Activated CD4-positive, CD25-positive, alpha-beta regulatory T cell treated with anti-CD3 and anti-CD28 coated beads, Interleukin-2, amount 50 U/mL, for 24 hours (primary cell): ENCODE data around the gene HOXA9.
A peak's percentile ranks its signal among the peaks of the same experiment; 100 is the strongest.

ENCODE experiments used
- ATAC-seq, 2 donors: fragments of 150-1000 bp; cut with Tn5 transposase; one replicate each; pipeline ENCODE4 v1.10.0; 2021; ENCODE audit warnings: mild to moderate bottlenecking in 1 of 2, moderate library complexity in 1 of 2

Gene HOXA9

GRCh38 chr7:27163288-27164044, 1.9 kb downstream of the HOXA9 start:
- ATAC-seq = no peak

GRCh38 chr7:27162561-27163287, 2.6 kb downstream of the HOXA9 start:
- no peak for ATAC-seq

GRCh38 chr7:27161721-27162560, 3.4 kb downstream of the HOXA9 start:
- ATAC-seq = no peak

DNA sequence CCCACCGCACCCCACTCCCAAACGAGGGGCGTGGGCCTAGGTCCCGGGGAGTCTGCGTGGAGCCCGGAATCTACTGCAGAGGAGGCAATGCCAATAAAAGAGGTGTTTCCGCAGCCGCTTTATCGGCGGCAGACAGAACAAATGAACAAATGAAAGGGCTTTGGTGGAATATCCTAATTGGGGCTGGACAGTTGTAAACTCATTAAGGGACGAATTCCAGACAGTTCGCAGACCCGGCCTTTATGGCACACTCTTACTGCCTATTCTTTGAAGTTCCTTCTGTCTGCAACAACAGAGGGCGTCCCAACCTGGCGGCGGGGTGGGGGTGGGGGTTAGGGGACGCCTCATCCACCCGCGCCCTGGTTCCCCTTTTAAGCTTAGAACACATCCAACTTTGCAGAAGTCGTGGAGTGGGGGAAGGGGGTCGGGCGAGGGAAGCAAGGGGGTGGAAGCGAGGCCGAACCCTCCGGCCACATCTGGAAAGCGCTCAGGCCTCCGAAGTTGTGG, 4.1 kb downstream of the HOXA9 start:
- ATAC-seq = no peak

DNA sequence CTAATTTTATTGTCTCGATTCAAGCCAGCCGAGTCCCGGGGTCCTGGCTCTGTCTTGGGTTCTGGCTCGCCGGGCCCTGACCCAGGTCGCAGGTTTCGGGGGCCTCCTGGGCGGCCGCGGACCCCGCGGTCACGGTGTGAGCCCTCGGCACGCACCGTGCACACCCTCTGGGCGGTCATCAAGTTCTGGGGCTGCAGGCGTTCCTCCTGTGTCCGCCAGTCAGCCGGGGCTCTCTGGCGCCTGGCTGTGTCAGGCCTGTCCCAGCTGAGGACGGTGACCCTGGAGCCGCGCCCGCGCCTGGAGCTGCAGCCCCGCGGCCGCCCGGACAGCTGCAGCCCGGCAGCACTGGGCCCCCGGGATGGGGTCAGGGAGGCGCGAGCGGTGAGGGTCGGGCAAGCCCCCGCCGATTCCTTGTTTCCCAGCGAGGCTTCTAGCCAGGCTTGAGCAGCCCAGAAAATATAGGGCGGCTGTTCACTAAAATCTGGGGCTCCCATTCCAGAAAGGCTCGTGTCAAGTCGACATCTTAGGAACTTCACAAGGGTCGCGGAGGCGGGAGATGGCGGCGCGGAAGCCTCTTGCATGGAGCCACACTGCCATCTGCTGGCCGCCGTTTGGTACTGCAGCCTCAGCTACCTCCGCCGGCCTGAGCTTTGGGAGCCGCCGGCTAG, 4.7 kb downstream of the HOXA9 start:
- peak; percentile 63 to 68 for ATAC-seq

DNA sequence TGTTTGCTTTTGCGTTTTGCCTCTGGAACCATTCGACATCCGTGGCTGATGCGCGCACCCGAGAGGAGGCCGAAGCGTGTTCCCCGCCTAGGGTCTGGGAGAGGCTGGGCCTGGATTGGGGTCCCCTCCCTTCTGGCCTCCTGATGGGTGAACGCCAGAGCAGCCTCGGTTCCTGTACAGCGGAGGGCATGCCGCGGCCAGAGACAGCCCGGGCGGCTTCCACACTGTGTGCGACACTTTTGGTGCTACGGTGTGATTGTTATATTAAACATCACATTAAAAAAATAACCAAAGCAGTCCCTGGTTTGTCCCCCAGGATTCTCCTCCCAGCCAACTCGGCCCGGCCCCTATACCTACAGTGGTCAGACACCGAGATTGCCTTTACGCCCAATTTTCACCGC, 5.2 kb downstream of the HOXA9 start:
- ATAC-seq = peak in 1 of 2 donors; percentile 37

DNA sequence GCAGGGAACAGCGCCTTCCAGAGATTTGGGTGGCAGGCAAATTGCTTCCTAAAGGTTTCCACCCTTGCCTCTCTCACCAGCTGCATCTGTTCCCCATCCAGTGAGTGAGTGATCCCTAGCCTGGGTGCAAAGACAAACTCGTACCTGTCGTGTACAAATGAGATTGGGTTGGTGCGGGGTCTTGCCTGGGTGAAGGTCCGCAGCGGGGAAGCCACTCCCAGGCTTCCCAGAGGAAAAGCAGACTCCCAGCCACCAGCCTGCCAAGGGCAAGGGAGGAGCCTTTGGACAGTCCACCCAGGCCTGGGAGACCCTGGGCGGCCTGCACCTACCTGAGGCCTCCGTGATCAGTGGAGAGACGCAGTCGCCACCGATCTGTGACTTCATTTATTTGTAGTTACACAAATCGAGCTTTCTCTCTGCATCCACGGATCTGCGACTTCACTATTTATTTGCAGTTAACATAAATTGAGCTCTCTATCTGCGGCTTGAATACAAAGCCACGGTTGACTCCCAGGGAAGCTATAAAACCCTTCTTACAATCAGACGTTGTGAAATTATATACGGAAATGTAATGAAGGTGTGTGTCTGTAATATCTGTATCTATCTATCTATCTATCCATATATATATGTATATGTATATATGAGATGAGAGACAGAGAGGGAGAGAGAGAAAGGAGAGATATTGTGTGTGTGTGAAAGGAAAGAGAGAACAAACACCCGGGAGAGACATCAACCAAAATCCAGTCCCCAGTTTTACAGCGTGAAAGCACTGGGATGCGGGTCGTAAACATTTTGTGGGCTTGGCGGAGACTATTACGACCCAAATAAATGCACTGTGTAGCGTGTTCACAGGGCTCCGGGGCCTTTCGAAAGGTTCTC, 5.8 kb downstream of the HOXA9 start:
- ATAC-seq = no peak

DNA sequence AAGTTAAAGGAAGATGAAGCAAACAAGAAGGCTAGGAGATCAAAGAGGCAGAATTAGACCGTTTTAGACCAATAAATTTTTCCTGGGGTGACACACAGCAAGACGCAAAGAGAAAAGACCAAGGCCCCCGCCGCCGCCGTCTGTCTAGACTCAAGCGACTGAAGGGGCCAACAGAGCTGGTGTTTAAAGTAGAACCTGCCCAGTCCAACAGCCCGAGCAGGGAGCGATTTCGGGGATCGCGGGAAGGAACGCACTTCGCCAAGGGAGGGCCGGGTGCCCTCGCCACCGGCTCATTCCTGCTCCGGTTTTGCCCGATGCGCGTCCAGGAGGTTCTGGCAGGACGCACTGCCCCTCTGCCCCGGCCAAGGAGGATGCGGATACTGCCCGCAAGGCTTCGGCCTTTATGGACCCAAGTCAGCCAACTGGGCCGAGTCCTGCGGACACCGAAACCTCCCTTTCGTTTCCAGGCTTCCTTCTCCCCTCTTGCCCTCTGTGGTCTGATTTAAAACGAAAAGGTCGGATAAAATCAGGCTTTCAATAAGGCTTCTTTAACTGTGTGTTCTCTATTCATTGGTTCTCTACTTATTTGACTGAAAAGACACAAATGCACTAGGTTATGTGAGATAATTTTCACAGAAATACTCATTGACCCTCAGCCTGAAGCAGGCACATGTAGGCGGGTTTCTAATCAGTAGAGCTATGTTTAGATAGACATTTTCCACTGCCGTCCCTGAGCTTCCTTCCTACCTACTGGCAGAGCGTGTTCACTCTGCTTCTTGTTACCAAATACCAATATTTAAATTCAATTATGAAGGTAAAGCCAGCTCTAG, 6.7 kb downstream of the HOXA9 start:
- no peak for ATAC-seq

DNA sequence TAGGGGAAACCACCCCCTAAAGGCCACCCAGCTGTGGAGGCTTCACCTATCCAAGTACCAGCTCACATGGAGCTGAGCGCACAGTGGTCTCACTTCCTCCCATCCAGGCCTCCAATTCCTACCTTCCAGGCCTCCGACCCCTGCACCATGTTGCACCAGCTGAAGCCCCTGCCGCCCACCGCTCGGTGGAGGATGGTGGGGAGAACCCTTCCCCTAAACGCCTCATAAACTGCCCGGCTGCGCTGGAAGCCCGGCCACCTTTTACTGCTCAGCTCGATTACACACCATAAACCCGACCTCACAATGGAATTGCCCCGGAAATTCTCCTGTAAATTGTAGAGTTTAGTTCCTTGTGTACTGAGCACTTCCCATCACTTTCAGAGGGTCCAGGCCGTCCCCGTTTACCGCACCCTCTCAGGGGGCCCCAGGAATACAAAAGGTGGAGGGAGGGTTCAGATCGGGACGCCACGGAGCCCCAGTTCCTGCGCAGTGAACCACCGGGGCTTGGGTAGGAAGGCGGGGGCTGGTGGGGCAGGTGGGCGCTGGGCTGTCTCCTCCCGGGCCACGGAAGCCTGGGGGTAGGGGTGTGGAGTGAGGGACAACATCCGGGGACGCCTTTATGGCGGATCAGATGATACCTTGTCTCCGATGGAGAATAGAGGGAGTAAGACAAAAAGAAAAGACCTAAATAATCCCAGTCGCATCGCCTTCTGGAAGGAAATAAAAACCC, 7.5 kb downstream of the HOXA9 start:
- ATAC-seq = no peak

- no peak for ATAC-seq
Measured at GRCh38 chr7:27156916-27157701, 8.2 kb downstream of the HOXA9 start.

DNA sequence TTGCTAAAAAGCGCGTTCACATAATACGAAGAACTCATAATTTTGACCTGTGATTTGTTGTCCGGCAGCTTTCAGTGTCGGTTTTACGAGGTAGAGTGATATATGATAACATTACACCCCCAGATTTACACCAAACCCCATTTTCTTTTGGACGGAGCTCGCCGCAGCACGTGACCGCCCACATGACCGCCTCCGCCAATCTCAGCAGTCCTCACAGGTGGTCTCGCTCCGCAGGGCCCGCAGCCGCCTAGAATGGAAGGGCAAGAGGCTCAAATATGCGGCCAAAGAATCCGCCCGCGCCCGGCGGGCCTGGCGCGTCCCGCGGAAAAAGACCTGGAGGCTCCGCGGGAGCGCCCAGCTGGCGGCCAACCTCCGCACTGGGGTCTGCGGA, 8.8 kb downstream of the HOXA9 start, which contains the start of gene HOXA7:
TSS of gene HOXA7 (minus strand) at position 168 of the 391 bp plus-strand sequence. CDS start at position 38, 130 bp downstream.
- ATAC-seq = no peak

DNA sequence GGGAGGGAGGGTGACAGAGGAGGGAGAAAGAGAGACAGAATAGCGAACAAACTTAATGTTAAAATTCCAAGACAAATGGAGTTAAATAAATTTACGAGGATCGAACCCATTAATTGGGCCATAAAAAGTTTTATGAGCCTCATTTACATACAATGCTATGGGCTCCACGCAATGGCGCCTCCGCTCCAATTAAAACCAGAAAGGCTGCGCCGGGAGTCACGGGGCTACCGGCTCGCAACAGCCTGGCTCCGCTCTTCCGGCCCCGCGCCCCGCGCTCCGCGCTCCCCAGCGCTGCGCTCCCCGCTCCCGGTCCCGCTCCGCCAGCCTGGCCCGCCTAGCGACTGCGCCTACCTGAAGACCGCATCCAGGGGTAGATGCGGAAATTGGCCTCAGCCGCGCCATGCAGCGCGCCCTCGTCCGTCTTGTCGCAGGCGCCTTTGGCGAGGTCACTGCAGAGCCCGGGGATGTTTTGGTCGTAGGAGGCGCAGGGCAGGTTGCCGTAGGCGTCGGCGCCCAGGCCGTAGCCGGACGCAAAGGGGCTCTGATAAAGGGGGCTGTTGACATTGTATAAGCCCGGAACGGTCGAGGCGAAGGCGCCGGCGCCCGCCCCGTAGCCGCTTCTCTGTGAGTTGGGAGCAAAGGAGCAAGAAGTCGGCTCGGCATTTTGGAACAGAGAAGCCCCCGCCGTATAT, 9.4 kb downstream of the HOXA9 start:
- ATAC-seq = no peak

DNA sequence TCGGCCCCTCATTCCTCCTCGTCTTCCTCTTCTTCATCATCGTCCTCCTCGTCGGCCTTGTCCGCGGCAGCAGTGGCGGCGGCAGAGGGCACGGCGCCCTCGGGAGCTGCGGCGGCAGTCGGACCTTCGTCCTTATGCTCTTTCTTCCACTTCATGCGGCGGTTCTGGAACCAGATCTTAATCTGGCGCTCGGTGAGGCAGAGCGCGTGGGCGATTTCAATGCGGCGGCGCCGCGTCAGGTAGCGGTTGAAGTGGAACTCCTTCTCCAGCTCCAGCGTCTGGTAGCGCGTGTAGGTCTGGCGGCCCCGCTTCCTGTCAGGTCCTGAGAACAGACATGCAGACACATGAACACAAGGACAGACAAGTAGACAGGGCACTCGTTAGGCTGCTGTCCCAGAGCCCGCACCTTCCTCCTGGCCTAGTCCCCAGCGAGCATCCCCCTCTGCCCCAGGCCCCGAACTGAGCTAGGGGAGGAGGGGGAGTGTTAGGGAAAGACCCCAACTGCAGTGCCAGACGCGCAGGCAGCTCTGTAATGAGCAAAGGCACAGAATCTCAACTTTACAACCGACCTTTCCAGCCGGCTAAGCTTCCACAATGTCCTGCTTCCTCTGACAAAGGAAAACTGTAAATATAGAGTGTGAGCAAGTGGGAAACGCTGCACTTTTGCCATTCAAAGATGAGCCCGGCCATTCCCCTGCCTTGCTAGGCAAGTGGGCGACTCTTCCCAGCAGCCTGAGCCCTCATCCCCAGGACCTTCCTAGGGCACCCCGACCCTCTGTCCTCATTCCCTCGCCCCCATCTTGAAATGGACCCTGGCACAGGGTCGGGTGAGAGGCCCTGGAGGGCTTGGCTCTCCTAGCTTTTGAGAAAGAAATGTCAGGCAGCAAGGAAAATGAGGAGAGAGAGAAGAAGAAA, 10.2 kb downstream of the HOXA9 start:
- ATAC-seq = no peak

- ATAC-seq = no peak
Measured at GRCh38 chr7:27154369-27154768, 11.0 kb downstream of the HOXA9 start.

DNA sequence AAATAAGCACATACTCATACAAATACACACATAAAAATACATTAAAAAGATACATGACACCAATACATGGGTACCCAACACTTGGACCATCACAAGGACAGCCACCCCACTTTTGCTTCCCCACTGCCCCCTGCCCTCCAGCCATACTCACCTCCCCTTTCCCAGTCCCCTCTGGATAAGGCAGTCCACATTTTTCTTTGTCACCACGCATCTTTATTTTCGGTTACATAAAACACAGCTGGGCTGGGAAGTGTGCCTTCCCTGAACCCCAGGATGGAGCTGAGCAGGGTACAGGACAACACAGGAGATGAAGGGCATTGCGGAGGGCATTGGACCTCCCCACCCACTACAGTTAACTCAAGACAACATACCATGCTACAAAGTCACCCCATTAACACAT, 11.8 kb downstream of the HOXA9 start:
- no peak for ATAC-seq

- ATAC-seq = no peak
Measured at GRCh38 chr7:27152816-27153442, 12.4 kb downstream of the HOXA9 start.
